ENCODE data around the gene SCMH1. TPM values are rescaled to one million over a fixed set of nuclear protein-coding genes. Genes with fewer than 3 reads are reported as not detected.
"Not testable (repeated sequence)": the region's sequence is repeated elsewhere in the genome, so short reads cannot be mapped to it uniquely, and the experiment has no call there.

Gene SCMH1
- total and polyA plus RNA-seq, 10 donors = 8.6 to 40.5 (median 26.1) TPM

DNA sequence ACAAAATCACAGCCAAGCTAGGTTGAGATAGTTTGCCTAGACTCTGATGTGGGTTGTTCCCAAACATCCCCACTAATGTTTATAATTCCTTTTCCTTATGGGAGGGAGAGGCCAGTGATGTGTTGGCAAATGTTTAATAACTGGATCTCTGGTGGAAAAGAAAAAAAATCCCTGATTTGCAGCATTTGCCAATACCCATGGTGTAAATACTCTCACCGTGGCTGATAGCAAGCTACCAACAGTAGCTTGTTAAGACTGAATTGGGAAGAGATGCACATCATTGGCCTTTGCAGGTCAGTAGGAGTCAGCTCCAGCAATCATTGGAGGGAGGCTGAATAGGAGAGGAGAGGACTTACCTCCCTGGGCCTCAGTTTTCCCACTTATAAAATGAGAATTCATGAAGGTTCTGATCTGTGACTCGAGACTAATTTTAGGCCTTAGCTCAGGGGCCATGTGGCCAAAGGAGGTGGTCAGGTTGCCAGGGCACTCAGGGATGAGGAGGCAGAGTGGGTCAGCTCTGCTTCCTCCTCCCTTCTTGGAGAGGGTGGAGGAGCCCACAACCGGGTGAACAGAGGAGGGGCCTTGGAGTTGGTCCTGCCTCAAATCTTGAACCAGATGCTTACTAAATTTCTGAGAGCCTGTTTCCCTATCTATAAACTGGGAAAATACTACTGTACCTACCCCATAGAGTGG lies 20.0 kb upstream of the SCMH1 start:
- H3K27ac ChIP-seq = no peak overlapping the region
- intact Hi-C loops (cut with DNase I; ENCODE audit: low total_unique reads) = no loop called here
- H3K4me1 ChIP-seq = no peaks in the 10 kb centered on the region
- 74 to 91% (median 82%) methylated on average over 3 of the region's 3 CpGs for WGBS, 5 donors
- H3K9me3 ChIP-seq = no peaks in the 10 kb centered on the region
- H3K36me3 ChIP-seq = no peaks in the 10 kb centered on the region
- H3K4me3 ChIP-seq = no peak overlapping the region
- no peak for TF ChIP-seq POLR2A (IDR thresholded peaks at IDR 0.05)
- TF ChIP-seq, protein P1, sequence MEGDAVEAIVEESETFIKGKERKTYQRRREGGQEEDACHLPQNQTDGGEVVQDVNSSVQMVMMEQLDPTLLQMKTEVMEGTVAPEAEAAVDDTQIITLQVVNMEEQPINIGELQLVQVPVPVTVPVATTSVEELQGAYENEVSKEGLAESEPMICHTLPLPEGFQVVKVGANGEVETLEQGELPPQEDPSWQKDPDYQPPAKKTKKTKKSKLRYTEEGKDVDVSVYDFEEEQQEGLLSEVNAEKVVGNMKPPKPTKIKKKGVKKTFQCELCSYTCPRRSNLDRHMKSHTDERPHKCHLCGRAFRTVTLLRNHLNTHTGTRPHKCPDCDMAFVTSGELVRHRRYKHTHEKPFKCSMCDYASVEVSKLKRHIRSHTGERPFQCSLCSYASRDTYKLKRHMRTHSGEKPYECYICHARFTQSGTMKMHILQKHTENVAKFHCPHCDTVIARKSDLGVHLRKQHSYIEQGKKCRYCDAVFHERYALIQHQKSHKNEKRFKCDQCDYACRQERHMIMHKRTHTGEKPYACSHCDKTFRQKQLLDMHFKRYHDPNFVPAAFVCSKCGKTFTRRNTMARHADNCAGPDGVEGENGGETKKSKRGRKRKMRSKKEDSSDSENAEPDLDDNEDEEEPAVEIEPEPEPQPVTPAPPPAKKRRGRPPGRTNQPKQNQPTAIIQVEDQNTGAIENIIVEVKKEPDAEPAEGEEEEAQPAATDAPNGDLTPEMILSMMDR (IDR thresholded peaks at IDR 0.05 in 8 of 11, conservative IDR thresholded peaks at IDR 0.05 in 3 of 11) = no peak
- peaks cover 0 to 9% (median 0%) of the 10 kb centered on the region in 7 donors for H3K27me3 ChIP-seq (replicated peaks in 1 of 7)
- DNase-seq = no peak

DNA sequence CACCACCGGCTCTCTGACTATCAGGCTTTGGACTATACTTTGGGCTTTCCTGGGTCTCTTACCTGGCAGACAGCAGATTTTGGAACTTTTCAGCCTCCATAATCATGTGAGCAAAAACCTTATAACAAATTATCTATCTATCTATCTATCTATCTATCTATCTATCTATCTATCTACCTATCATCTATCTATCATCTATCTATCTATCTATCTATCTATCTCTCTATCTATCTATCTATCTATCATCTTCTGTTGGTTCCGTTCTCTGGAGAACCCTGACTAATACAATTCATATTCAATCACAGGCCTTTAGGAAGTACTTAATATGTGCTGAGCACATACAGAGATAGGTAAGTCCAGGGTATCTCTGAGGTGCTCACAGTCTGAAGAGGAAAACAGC lies 18.7 kb upstream of the SCMH1 start:
- H3K4me3 ChIP-seq = no peak overlapping the region
- H3K27me3 ChIP-seq (replicated peaks in 1 of 7) = peaks cover 0 to 12% (median 0%) of the 10 kb centered on the region in 7 donors
- DNase-seq = no peak
- H3K27ac ChIP-seq = no peak overlapping the region
- no peaks in the 10 kb centered on the region for H3K36me3 ChIP-seq
- H3K9me3 ChIP-seq = no peaks in the 10 kb centered on the region
- no peaks in the 10 kb centered on the region for H3K4me1 ChIP-seq
- intact Hi-C loops (cut with DNase I; ENCODE audit: low total_unique reads) = no loop called here
- whole genome bisulfite sequencing, 5 donors = 91 to 98% (median 97%) methylated on average over 2 of the region's 2 CpGs
- TF ChIP-seq POLR2A (IDR thresholded peaks at IDR 0.05) = no peak

DNA sequence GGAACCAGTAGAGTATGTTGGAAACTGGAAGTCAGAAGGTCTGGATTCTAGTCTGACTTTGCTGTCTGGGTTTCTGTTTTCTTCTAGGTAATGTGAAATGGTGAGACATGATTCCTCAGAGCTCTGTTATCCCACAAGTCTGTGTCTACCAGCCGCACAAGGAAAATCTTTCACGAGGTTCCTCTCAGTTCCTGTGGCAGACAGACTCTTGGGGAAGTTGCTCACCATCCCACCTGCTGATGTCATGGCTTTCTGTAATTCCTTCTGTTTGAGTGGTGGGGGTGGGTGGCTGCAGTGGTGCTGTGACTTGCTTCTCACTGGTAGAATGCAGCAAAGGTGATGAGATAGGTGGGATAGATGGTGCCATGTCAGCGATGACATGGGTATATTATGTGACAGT lies 17.1 kb upstream of the SCMH1 start:
- 72 to 92% (median 83%) methylated on average over 3 of the region's 3 CpGs for WGBS, 5 donors
- intact Hi-C loops (cut with DNase I; ENCODE audit: low total_unique reads) = no loop called here

DNA sequence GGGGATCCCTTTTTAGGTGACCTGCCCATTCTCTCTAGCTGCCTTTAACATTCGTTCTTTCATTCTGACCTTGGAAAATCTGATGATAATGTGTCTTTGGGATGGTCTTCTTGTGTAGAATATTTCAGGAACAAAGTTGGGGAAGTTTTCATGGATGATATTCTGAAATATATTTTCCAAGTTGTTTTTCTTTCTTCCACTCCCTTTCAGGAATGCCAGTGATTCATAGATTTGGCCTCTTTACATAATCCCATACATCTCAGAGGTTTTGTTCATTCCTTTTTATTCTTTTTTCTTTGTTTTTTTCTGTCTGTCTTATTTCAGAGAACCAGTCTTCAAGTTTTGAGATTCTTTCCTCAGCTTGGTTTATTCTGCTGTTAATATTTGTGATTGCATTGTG lies 13.9 kb upstream of the SCMH1 start:
- TF ChIP-seq, protein P1 (IDR thresholded peaks at IDR 0.05 in 8 of 11, conservative IDR thresholded peaks at IDR 0.05 in 3 of 11) = no peak
- no peak for TF ChIP-seq POLR2A (IDR thresholded peaks at IDR 0.05)
- no peak for TF ChIP-seq POLR2AphosphoS5 (IDR thresholded peaks at IDR 0.05)
- H3K27ac ChIP-seq = no peak overlapping the region
- H3K36me3 ChIP-seq = no peaks in the 10 kb centered on the region
- H3K27me3 ChIP-seq (replicated peaks in 1 of 7) = peaks cover 0 to 15% (median 0%) of the 10 kb centered on the region in 7 donors
- no peaks in the 10 kb centered on the region for H3K4me1 ChIP-seq
- whole genome bisulfite sequencing, 5 donors = 83 to 100% (median 87%) methylated on average over 1 of the region's 1 CpG
- H3K4me3 ChIP-seq = no peak overlapping the region
- intact Hi-C loops (cut with DNase I; ENCODE audit: low total_unique reads) = no loop called here
- no peak for DNase-seq
- peaks cover 0 to 5% (median 0%) of the 10 kb centered on the region in 8 donors for H3K9me3 ChIP-seq

More for the DNA sequence above, 17.1 kb upstream of the SCMH1 start:
- H3K4me1 ChIP-seq = no peaks in the 10 kb centered on the region
- peaks cover 0 to 15% (median 0%) of the 10 kb centered on the region in 7 donors for H3K27me3 ChIP-seq (replicated peaks in 1 of 7)
- DNase-seq = no peak
- no peak overlapping the region for H3K27ac ChIP-seq
- no peaks in the 10 kb centered on the region for H3K36me3 ChIP-seq
- TF ChIP-seq POLR2A (IDR thresholded peaks at IDR 0.05) = no peak
- TF ChIP-seq, protein P1 (IDR thresholded peaks at IDR 0.05 in 8 of 11, conservative IDR thresholded peaks at IDR 0.05 in 3 of 11) = no peak
- no peak for TF ChIP-seq POLR2AphosphoS5 (IDR thresholded peaks at IDR 0.05)
- no peak overlapping the region for H3K4me3 ChIP-seq
- peaks cover 0 to 5% (median 0%) of the 10 kb centered on the region in 8 donors for H3K9me3 ChIP-seq

DNA sequence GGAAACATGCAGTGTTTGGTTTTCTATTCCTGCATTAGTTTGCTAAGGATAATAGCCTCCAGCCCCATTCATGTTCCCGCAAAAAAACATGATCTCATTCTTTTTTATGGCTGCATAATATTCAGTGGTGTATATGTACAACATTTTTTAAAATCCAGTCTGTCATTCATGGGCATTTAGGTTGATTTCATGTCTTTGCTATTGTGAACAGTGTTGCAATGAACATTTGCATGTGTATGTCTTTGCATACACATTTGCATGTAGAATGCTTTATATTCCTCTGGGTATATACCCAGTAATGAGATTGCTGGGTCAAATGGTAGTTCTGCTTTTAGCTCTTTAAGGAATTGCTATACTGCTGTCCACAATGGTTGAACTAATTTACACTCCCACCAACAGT lies 9.0 kb upstream of the SCMH1 start:
- DNase-seq; H3K4me3 ChIP-seq; H3K36me3 ChIP-seq; H3K4me1 ChIP-seq; intact Hi-C loops (cut with DNase I; ENCODE audit: low total_unique reads); H3K9me3 ChIP-seq; H3K27ac ChIP-seq; H3K27me3 ChIP-seq (replicated peaks in 1 of 7): not testable (repeated sequence)
- WGBS, 5 donors = 89 to 100% (median 98%) methylated on average over 1 of the region's 1 CpG

All from spleen (tissue), 11 donors.